Measurements from ENCODE around the gene UBA3. TPM values are rescaled to one million over a fixed set of nuclear protein-coding genes. Genes with fewer than 3 reads are reported as not detected.

UBA3 gene
- total RNA-seq, 4 donors from 2014 or later, result 62.9 to 122 (median 91.0) TPM

DNA sequence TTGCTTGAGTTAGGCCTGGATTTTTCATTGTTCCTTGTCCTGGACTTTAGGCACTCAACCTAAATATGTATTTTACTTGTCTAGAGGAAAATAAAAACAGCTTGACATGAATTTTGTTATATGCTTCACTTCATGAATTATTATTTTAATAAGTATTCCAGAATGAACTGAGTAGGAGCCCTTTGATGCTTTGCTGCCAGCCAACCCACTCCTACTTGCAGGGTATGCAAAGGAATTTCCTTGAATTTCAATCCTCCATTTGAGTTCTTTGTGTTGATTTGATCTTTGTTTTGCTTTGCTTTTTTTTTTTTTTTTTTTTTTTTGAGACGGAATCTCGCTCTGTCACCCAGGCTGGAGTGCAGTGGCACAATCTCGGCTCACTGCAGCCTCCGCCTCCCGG lies 16.1 kb upstream of the UBA3 start:
- no peak for DNase-seq
- intact Hi-C loops (cut with DNase I; ENCODE audit: low total_unique reads), result no loop called here
- H3K4me3 ChIP-seq, result no peak overlapping the region
- peak overlapping the region in 1 of 2 donors; percentile 69 for H3K27ac ChIP-seq
- no peaks in the 10 kb centered on the region for H3K36me3 ChIP-seq
- TF ChIP-seq POLR2A (IDR thresholded peaks at IDR 0.05), result no peak
- TF ChIP-seq, protein P1, sequence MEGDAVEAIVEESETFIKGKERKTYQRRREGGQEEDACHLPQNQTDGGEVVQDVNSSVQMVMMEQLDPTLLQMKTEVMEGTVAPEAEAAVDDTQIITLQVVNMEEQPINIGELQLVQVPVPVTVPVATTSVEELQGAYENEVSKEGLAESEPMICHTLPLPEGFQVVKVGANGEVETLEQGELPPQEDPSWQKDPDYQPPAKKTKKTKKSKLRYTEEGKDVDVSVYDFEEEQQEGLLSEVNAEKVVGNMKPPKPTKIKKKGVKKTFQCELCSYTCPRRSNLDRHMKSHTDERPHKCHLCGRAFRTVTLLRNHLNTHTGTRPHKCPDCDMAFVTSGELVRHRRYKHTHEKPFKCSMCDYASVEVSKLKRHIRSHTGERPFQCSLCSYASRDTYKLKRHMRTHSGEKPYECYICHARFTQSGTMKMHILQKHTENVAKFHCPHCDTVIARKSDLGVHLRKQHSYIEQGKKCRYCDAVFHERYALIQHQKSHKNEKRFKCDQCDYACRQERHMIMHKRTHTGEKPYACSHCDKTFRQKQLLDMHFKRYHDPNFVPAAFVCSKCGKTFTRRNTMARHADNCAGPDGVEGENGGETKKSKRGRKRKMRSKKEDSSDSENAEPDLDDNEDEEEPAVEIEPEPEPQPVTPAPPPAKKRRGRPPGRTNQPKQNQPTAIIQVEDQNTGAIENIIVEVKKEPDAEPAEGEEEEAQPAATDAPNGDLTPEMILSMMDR (IDR thresholded peaks at IDR 0.05), result no peak
- no peaks in the 10 kb centered on the region for H3K9me3 ChIP-seq
- H3K4me1 ChIP-seq, result peaks cover 5 to 18% of the 10 kb centered on the region in 2 donors
- no peaks in the 10 kb centered on the region for H3K27me3 ChIP-seq

DNA sequence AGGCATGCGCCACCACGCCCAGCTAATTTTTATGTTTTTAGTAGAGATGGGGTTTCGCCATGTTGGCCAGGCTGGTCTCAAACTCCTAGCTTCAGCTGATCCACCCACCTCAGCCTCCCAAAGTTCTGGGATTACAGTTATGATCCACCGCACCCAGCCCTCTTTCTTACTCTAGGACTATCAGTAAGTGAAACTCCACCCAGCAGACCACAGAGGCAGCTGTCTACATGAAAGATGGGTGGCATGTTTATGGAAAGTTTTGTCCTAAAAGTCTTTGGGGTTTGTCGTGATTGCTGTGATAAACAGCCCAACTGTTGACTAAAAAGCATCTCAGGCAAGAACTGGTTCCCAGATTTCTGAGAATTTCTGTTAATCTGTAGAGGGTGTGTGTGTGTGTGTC lies 15.5 kb upstream of the UBA3 start:
- DNase-seq, result no peak
- Histone ChIP-seq H3K27ac (peak overlapping the region; percentile 3 to 69), H3K36me3 (no peaks in the 10 kb centered on the region), H3K9me3 (no peaks in the 10 kb centered on the region), H3K4me3 (no peak overlapping the region), H3K4me1 (peaks cover 5 to 18% of the 10 kb centered on the region in 2 donors), H3K27me3 (no peaks in the 10 kb centered on the region)
- no peak for TF ChIP-seq POLR2A (IDR thresholded peaks at IDR 0.05)
- TF ChIP-seq, protein P1 (IDR thresholded peaks at IDR 0.05), result no peak
- intact Hi-C loops (cut with DNase I; ENCODE audit: low total_unique reads), result no loop called here

DNA sequence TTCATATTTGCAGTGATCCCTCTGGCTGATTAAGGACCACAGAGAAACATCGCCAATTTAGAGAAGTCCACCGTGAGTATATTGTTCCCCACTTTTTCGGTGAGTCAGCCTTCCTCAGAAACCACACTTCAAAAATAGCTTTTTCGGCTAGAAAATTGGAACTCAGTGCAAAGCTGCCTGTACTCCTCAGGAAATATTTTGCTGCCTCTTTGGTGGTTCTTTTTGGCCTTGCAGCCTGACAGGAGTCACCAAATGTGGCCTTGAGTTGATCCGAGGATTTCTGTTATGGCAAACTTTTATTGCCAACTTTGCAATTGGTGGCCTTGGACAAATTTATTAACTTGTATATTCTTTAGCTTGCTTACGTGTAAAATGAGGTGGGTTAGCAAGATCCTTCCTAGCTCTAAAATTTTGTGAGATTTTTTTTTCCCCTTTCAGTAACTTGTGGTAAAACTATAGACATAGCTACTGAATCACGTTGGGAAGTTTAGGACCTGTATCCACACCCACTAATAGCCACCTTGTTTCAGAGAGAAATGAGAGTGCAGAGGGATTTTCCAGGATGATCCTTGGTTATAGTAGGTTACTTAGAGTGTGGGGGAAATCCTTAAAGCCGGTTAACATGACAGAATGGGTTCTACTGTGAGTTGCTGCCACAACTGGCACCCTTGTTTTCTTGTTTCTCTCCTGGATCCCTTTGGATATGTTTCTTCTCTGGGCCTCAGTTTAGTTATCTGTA lies 14.5 kb upstream of the UBA3 start:
- Histone ChIP-seq H3K27ac (peak overlapping the region; percentile 46 to 69), H3K4me3 (no peak overlapping the region), H3K4me1 (peaks cover 5 to 18% of the 10 kb centered on the region in 2 donors), H3K27me3 (no peaks in the 10 kb centered on the region), H3K36me3 (no peaks in the 10 kb centered on the region), H3K9me3 (no peaks in the 10 kb centered on the region)
- intact Hi-C loops (cut with DNase I; ENCODE audit: low total_unique reads), result no loop called here
- no peak for TF ChIP-seq POLR2A (IDR thresholded peaks at IDR 0.05)
- TF ChIP-seq, protein P1 (IDR thresholded peaks at IDR 0.05), result no peak
- no peak for DNase-seq

DNA sequence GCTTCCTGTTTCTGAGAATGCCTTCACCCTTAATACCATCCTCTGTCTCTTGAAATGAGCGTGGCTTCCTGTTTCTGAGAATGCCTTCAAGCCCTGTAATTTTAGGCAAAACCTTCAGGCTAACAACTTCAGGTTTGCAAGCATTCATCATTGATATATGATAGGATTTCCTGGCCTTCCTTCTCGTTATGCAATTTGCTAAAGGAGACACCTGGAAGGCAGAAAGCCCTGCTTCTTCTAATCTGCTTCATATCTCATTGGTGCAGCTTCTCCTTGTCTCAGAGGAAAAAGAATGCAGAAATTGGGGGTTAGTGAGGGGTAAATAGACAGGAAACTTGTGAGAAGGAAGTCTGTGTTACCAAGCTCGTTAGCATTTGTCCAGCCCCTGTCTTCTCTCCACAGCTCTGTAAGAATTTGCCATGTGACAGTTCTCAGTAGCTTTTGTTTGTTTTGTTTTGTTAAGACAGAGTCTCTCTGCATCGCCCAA lies 11.9 kb upstream of the UBA3 start:
- H3K4me3 ChIP-seq, result no peak overlapping the region

More for the DNA sequence above, 11.9 kb upstream of the UBA3 start:
- intact Hi-C loops (cut with DNase I; ENCODE audit: low total_unique reads), result no loop called here
- no peaks in the 10 kb centered on the region for H3K9me3 ChIP-seq
- H3K27ac ChIP-seq, result peak overlapping the region; percentile 4 to 69
- H3K36me3 ChIP-seq, result no peaks in the 10 kb centered on the region
- peaks cover 19 to 23% of the 10 kb centered on the region in 2 donors for H3K4me1 ChIP-seq
- no peaks in the 10 kb centered on the region for H3K27me3 ChIP-seq
- TF ChIP-seq, protein P1 (IDR thresholded peaks at IDR 0.05), result no peak
- no peak for TF ChIP-seq POLR2A (IDR thresholded peaks at IDR 0.05)
- no peak for DNase-seq

Measured in uterus (tissue), 4 donors.